HEK293 (cell line): ENCODE results near the gene PPT2.

Experiments used
- CTCF ChIA-PET: fragments of 350-600 bp; formaldehyde crosslinking; extraction: SDS; loops from one replicate; lab custom pipeline; 2021; ENCODE audit warnings: antibody characterized with exemption; lab: Yijun Ruan, JAX
- POLR2A ChIA-PET: fragments of 300-600 bp; formaldehyde crosslinking; extraction: SDS; loops from one replicate; lab custom pipeline; 2020; ENCODE audit warnings: antibody characterized with exemption, inconsistent platforms; lab: Yijun Ruan, JAX
- H3K27ac ChIP-seq: fragments of 200-500 bp; sonication (Bioruptor generic); 2 replicates; pipeline ENCODE4 v1.5.1; 2014; ENCODE audit warnings: low read depth, low read length, control low read depth, inconsistent platforms; ENCODE audit errors: extremely low read depth
- H3K36me3 ChIP-seq, 2 experiments: fragments of 200-500 bp in 1 of 2; sonication (Bioruptor generic) in 1 of 2; 1 replicate in 1 of 2; 2 replicates in 1 of 2; pipeline ENCODE4 v1.5.1; 2014 to 2017; ENCODE audit warnings: inconsistent platforms in 2 of 2, low read length in 2 of 2; ENCODE audit not compliant: control insufficient read depth in 2 of 2, insufficient read depth in 1 of 2
- H3K4me1 ChIP-seq: fragments of 200-500 bp; sonication (Bioruptor generic); 2 replicates; pipeline ENCODE4 v1.5.1; 2014; ENCODE audit warnings: mild to moderate bottlenecking, low read length, inconsistent platforms; ENCODE audit not compliant: control insufficient read depth, insufficient read depth
- H3K4me3 ChIP-seq: 2 replicates; pipeline ENCODE4 v1.5.1; 2011; ENCODE audit warnings: low read depth, mild to moderate bottlenecking, control low read depth, low read length, moderate library complexity
- H3K9me3 ChIP-seq: fragments of 200-500 bp; sonication (Bioruptor generic); 2 replicates; pipeline ENCODE4 v1.5.1; 2014; ENCODE audit warnings: low read depth, low read length, inconsistent platforms; ENCODE audit not compliant: control insufficient read depth, insufficient read depth
- BCL11A ChIP-seq: fragments of 450-650 bp; formaldehyde crosslinking; IDR thresholded peaks from 2 replicates; pipeline ENCODE4 v1.5.1; 2016; ENCODE audit warnings: low read depth, missing biosample characterization, missing genetic modification characterization
- HOXA7 ChIP-seq: sonication (generic); formaldehyde crosslinking; IDR thresholded peaks from 2 replicates; pipeline ENCODE4 v1.8.1; 2022; ENCODE audit warnings: missing genetic modification reagents, borderline replicate concordance
- HOXD13 ChIP-seq: sonication (generic); formaldehyde crosslinking; IDR thresholded peaks from 2 replicates; pipeline ENCODE4 v1.8.0; 2022; ENCODE audit warnings: missing genetic modification reagents, borderline replicate concordance
- KLF9 ChIP-seq: fragments of 450-650 bp; formaldehyde crosslinking; IDR thresholded peaks from 2 replicates; pipeline ENCODE4 v1.5.1; 2016; ENCODE audit warnings: missing biosample characterization, missing genetic modification characterization, low read depth
- SALL2 ChIP-seq: fragments of 450-650 bp; formaldehyde crosslinking; IDR thresholded peaks from 2 replicates; pipeline ENCODE4 v1.5.0; 2017; ENCODE audit warnings: missing biosample characterization, mild to moderate bottlenecking, missing genetic modification characterization, borderline replicate concordance
- SCRT2 ChIP-seq: fragments of 450-650 bp; formaldehyde crosslinking; IDR thresholded peaks from 2 replicates; pipeline ENCODE4 v1.5.1; 2016; ENCODE audit warnings: missing biosample characterization, missing genetic modification characterization
- ZBTB21 ChIP-seq: fragments of 450-650 bp; formaldehyde crosslinking; IDR thresholded peaks from 2 replicates; pipeline ENCODE4 v1.5.1; 2017; ENCODE audit warnings: missing biosample characterization, missing genetic modification characterization
- ZFP37 ChIP-seq: fragments of 450-650 bp; formaldehyde crosslinking; IDR thresholded peaks from 2 replicates; pipeline ENCODE4 v1.5.1; 2016; ENCODE audit warnings: missing biosample characterization, missing genetic modification characterization
- ZFP41 ChIP-seq: fragments of 450-650 bp; formaldehyde crosslinking; IDR thresholded peaks from 2 replicates; pipeline ENCODE4 v1.5.1; 2016; ENCODE audit warnings: missing biosample characterization, missing genetic modification characterization, borderline replicate concordance
- ZNF133 ChIP-seq: fragments of 450-650 bp; formaldehyde crosslinking; IDR thresholded peaks from 2 replicates; pipeline ENCODE4 v1.5.1; 2016; ENCODE audit warnings: missing biosample characterization, missing genetic modification characterization
- ZNF184 ChIP-seq: fragments of 450-650 bp; IDR thresholded peaks from 2 replicates; pipeline ENCODE4 v1.5.1; 2018; ENCODE audit warnings: missing biosample characterization, mild to moderate bottlenecking, missing genetic modification characterization
- ZNF24 ChIP-seq: fragments of 450-650 bp; formaldehyde crosslinking; IDR thresholded peaks from 2 replicates; pipeline ENCODE4 v1.5.1; 2016; ENCODE audit warnings: missing biosample characterization, missing genetic modification characterization
- ZNF335 ChIP-seq: fragments of 450-650 bp; formaldehyde crosslinking; conservative IDR thresholded peaks from 2 replicates; pipeline ENCODE4 v1.5.1; 2016; ENCODE audit warnings: missing biosample characterization, missing genetic modification characterization
- ZNF366 ChIP-seq: fragments of 450-650 bp; formaldehyde crosslinking; conservative IDR thresholded peaks from 2 replicates; pipeline ENCODE4 v1.5.1; 2016; ENCODE audit warnings: missing biosample characterization, missing genetic modification characterization
- ZNF391 ChIP-seq: fragments of 450-650 bp; formaldehyde crosslinking; IDR thresholded peaks from 2 replicates; pipeline ENCODE4 v1.5.1; 2016; ENCODE audit warnings: low read depth, missing biosample characterization, missing genetic modification characterization, borderline replicate concordance
- ZNF549 ChIP-seq: fragments of 450-650 bp; IDR thresholded peaks from 2 replicates; pipeline ENCODE4 v1.5.1; 2018; ENCODE audit warnings: missing biosample characterization, missing genetic modification characterization, mild to moderate bottlenecking, inconsistent platforms, moderate library complexity
- ZNF600 ChIP-seq: fragments of 450-650 bp; formaldehyde crosslinking; IDR thresholded peaks from 2 replicates; pipeline ENCODE4 v1.5.1; 2016; ENCODE audit warnings: missing biosample characterization, missing genetic modification characterization
- ZNF701 ChIP-seq: fragments of 450-650 bp; formaldehyde crosslinking; IDR thresholded peaks from 2 replicates; pipeline ENCODE4 v1.5.1; 2016; ENCODE audit warnings: missing biosample characterization, missing genetic modification characterization
- TF ChIP-seq, protein P1 (sequence below): fragments of 450-650 bp; formaldehyde crosslinking; IDR thresholded peaks from 2 replicates; pipeline ENCODE4 v1.5.1; 2016; ENCODE audit warnings: missing biosample characterization, missing genetic modification characterization
- TF ChIP-seq, protein P2 (sequence below): fragments of 450-650 bp; formaldehyde crosslinking; IDR thresholded peaks from 2 replicates; pipeline ENCODE4 v1.5.1; 2016; ENCODE audit warnings: missing biosample characterization, missing genetic modification characterization
- TF ChIP-seq, protein P3 (sequence below): fragments of 450-650 bp; formaldehyde crosslinking; IDR thresholded peaks from 2 replicates; pipeline ENCODE4 v1.5.1; 2016; ENCODE audit warnings: missing biosample characterization, missing genetic modification characterization
- TF ChIP-seq, protein P4 (sequence below): fragments of 450-650 bp; formaldehyde crosslinking; IDR thresholded peaks from 2 replicates; pipeline ENCODE4 v1.5.1; 2016; ENCODE audit warnings: missing biosample characterization, missing genetic modification characterization
- TF ChIP-seq, protein P5 (sequence below): fragments of 450-650 bp; formaldehyde crosslinking; IDR thresholded peaks from 2 replicates; pipeline ENCODE4 v1.5.0; 2017; ENCODE audit warnings: missing biosample characterization, missing genetic modification characterization, borderline replicate concordance
- TF ChIP-seq, protein P6 (sequence below): fragments of 450-650 bp; formaldehyde crosslinking; IDR thresholded peaks from 2 replicates; pipeline ENCODE4 v1.5.1; 2017; ENCODE audit warnings: missing biosample characterization, missing genetic modification characterization

PPT2 gene

DNA sequence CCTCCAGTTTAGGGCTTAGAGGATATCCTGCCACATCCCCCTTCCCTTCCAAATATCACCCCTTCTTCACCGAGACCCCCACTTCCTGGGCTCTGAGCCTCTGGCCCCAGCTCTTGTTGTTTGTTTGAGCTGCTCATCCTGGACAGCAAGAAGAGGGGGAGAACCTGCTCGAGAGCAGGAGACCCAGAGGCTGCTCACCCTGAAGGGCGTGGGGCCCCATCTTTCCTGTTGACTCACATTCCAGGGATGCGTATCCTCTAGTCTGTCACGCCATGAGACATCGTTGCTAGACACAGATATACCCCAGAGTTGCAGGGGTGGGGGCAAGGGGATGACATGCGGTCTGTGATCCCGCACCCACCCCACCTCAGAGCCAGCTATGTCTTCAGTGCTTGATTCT is 39.1 kb upstream of the PPT2 start:
- Histone ChIP-seq H3K27ac (no peak overlapping the region), H3K4me1 (no peaks in the 10 kb centered on the region), H3K36me3 (peaks cover 10 to 55% of the 10 kb centered on the region in 2 experiments; a peak in 2 of 3 replicates), H3K9me3 (no peaks in the 10 kb centered on the region)
- POLR2A ChIA-PET = interaction anchor here (0.6 to 1.4 kb wide), 4 partner anchors 9 to 445 kb away, joined by 3 to 4 read pairs (median 3); partner anchors contain the start of genes DXO and LY6G5B
- TF ChIP-seq ZNF701 (tag by site-specific recombination) (no peak), ZNF184 (tag by site-specific recombination) (no peak), HOXD13 (CRISPR knock-in tag) (no peak), ZFP41 (tag by site-specific recombination) (no peak), ZNF335 (tag by site-specific recombination) (no peak), HOXA7 (no peak), ZNF366 (tag by site-specific recombination) (no peak), KLF9 (tag by site-specific recombination) (no peak), ZNF549 (no peak), ZNF600 (tag by site-specific recombination) (no peak), ZNF24 (no peak), SALL2 (no peak), ZNF391 (tag by site-specific recombination) (no peak), ZBTB21 (tag by site-specific recombination) (no peak), ZFP37 (tag by site-specific recombination) (no peak), BCL11A (tag by site-specific recombination) (no peak)
- TF ChIP-seq, protein P1, sequence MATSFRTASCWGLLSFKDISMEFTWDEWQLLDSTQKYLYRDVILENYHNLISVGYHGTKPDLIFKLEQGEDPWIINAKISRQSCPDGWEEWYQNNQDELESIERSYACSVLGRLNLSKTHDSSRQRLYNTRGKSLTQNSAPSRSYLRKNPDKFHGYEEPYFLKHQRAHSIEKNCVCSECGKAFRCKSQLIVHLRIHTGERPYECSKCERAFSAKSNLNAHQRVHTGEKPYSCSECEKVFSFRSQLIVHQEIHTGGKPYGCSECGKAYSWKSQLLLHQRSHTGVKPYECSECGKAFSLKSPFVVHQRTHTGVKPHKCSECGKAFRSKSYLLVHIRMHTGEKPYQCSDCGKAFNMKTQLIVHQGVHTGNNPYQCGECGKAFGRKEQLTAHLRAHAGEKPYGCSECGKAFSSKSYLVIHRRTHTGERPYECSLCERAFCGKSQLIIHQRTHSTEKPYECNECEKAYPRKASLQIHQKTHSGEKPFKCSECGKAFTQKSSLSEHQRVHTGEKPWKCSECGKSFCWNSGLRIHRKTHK = no peak
- TF ChIP-seq, protein P2, sequence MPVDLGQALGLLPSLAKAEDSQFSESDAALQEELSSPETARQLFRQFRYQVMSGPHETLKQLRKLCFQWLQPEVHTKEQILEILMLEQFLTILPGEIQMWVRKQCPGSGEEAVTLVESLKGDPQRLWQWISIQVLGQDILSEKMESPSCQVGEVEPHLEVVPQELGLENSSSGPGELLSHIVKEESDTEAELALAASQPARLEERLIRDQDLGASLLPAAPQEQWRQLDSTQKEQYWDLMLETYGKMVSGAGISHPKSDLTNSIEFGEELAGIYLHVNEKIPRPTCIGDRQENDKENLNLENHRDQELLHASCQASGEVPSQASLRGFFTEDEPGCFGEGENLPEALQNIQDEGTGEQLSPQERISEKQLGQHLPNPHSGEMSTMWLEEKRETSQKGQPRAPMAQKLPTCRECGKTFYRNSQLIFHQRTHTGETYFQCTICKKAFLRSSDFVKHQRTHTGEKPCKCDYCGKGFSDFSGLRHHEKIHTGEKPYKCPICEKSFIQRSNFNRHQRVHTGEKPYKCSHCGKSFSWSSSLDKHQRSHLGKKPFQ (tag by site-specific recombination) = no peak
- TF ChIP-seq, protein P3, sequence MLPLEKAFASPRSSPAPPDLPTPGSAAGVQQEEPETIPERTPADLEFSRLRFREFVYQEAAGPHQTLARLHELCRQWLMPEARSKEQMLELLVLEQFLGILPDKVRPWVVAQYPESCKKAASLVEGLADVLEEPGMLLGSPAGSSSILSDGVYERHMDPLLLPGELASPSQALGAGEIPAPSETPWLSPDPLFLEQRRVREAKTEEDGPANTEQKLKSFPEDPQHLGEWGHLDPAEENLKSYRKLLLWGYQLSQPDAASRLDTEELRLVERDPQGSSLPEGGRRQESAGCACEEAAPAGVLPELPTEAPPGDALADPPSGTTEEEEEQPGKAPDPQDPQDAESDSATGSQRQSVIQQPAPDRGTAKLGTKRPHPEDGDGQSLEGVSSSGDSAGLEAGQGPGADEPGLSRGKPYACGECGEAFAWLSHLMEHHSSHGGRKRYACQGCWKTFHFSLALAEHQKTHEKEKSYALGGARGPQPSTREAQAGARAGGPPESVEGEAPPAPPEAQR (tag by site-specific recombination) = no peak
- TF ChIP-seq, protein P4, sequence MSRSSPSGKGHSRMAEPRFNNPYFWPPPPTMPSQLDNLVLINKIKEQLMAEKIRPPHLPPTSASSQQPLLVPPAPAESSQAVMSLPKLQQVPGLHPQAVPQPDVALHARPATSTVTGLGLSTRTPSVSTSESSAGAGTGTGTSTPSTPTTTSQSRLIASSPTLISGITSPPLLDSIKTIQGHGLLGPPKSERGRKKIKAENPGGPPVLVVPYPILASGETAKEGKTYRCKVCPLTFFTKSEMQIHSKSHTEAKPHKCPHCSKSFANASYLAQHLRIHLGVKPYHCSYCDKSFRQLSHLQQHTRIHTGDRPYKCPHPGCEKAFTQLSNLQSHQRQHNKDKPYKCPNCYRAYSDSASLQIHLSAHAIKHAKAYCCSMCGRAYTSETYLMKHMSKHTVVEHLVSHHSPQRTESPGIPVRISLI (tag by site-specific recombination) = no peak
- TF ChIP-seq, all 188 proteins: peak for 0
- no peak overlapping the region for H3K4me3 ChIP-seq
- CTCF ChIA-PET = interaction anchor here (0.9 to 1.5 kb wide), 3 partner anchors 40 to 299 kb away, joined by 3 to 6 read pairs (median 4); no protein-coding TSS in a partner anchor

DNA sequence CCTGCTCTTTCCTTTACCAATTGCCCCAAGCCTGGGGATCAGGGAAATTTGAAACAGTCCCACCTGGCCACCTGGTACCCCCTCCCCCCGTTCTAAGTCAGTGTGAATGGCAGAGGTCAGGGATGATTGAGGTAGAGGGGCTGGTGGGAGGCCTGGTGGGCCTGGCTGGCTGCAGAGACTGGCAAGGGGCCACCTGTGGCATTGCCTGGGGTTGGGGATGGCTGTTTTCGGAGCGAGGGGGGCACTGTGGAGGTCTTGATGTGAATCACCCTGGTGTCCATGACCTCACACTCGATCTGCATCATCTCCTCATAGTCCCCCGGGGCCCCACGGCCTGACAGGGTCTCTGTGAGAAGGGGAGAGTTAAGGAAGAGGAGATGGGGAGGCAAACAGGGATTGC is 38.3 kb upstream of the PPT2 start:
- CTCF ChIA-PET = interaction anchor here (1.5 to 5.0 kb wide), 3 partner anchors 8 to 68 kb away, joined by 4 to 65 read pairs (median 45); partner anchors contain the start of genes ATF6B, FKBPL and TNXB
- Histone ChIP-seq H3K27ac (no peak overlapping the region), H3K4me1 (no peaks in the 10 kb centered on the region), H3K4me3 (no peak overlapping the region), H3K36me3 (peaks cover 13 to 60% of the 10 kb centered on the region in 2 experiments; a peak in 2 of 3 replicates), H3K9me3 (no peaks in the 10 kb centered on the region)
- POLR2A ChIA-PET = no interaction called here
- TF ChIP-seq SCRT2 (peak; percentile 61; the same call in 1 of the 2 replicates), ZNF133 (no peak)
- TF ChIP-seq, protein P5, sequence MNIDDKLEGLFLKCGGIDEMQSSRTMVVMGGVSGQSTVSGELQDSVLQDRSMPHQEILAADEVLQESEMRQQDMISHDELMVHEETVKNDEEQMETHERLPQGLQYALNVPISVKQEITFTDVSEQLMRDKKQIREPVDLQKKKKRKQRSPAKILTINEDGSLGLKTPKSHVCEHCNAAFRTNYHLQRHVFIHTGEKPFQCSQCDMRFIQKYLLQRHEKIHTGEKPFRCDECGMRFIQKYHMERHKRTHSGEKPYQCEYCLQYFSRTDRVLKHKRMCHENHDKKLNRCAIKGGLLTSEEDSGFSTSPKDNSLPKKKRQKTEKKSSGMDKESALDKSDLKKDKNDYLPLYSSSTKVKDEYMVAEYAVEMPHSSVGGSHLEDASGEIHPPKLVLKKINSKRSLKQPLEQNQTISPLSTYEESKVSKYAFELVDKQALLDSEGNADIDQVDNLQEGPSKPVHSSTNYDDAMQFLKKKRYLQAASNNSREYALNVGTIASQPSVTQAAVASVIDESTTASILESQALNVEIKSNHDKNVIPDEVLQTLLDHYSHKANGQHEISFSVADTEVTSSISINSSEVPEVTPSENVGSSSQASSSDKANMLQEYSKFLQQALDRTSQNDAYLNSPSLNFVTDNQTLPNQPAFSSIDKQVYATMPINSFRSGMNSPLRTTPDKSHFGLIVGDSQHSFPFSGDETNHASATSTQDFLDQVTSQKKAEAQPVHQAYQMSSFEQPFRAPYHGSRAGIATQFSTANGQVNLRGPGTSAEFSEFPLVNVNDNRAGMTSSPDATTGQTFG (tag by site-specific recombination) = no peak
- TF ChIP-seq, protein P2 (tag by site-specific recombination) = no peak
- TF ChIP-seq, protein P6, sequence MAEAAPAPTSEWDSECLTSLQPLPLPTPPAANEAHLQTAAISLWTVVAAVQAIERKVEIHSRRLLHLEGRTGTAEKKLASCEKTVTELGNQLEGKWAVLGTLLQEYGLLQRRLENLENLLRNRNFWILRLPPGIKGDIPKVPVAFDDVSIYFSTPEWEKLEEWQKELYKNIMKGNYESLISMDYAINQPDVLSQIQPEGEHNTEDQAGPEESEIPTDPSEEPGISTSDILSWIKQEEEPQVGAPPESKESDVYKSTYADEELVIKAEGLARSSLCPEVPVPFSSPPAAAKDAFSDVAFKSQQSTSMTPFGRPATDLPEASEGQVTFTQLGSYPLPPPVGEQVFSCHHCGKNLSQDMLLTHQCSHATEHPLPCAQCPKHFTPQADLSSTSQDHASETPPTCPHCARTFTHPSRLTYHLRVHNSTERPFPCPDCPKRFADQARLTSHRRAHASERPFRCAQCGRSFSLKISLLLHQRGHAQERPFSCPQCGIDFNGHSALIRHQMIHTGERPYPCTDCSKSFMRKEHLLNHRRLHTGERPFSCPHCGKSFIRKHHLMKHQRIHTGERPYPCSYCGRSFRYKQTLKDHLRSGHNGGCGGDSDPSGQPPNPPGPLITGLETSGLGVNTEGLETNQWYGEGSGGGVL (tag by site-specific recombination) = no peak
